GM12865 (cell line): ENCODE results near the gene ARHGDIA.

ENCODE experiments used
- DNase-seq: peaks from one replicate; pipeline ENCODE4 v3.0.0; 2010; ENCODE audit warnings: low read depth
- H3K4me3 ChIP-seq: 2 replicates; pipeline ENCODE4 v1.5.1; 2011; ENCODE audit warnings: mild to moderate bottlenecking, low read depth, low read length, control low read depth
- TF ChIP-seq, protein P1 (sequence below): IDR thresholded peaks from 2 replicates; pipeline ENCODE4 v1.5.1; 2011; ENCODE audit warnings: low read length, control low read depth, low read depth, inconsistent platforms; ENCODE audit not compliant: insufficient read depth; ENCODE audit errors: missing control alignments

Gene ARHGDIA

DNA sequence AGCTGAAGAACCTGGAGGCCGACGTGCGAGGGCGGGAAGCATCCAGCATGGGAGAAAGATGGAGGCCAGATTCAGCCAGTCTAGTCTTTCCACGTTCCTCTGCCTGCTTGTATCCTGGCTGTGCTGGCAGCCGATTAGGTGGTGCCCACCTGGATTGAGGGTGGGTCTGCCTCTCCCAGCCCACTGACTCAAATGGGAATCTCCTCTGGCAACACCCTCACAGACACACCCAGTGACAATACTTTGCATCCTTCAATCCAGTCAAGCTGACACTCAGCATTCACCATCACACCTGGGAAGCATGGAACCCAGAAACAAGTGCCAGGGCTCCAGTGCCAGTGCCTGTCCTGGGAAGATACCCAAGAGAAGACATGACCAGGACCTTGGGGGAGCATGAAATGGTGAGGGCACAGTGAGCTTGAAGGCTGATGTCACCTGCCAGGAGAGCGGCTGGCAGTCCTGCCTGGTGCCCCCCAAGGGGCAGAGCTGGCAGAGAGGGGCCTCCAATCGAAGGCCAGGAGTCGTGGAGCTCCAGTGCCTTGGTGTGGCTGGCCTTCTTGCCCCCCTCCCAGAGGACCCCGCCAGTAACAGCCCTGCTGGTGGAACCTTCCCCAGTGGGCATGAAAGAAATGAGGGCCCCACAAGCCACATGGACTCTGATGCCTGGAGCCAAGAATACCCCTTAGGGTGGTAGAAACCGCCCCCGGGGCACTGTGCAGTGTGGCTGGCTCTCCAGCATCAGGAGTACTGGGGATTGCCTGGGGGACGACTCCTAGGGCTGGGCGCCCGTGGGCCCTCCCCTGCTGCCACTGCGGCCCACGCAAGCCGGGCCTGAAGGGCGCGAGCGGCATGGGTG is 30.3 kb upstream of the ARHGDIA start:
- no peak for DNase-seq
- no peak overlapping the region for H3K4me3 ChIP-seq
- TF ChIP-seq, protein P1, sequence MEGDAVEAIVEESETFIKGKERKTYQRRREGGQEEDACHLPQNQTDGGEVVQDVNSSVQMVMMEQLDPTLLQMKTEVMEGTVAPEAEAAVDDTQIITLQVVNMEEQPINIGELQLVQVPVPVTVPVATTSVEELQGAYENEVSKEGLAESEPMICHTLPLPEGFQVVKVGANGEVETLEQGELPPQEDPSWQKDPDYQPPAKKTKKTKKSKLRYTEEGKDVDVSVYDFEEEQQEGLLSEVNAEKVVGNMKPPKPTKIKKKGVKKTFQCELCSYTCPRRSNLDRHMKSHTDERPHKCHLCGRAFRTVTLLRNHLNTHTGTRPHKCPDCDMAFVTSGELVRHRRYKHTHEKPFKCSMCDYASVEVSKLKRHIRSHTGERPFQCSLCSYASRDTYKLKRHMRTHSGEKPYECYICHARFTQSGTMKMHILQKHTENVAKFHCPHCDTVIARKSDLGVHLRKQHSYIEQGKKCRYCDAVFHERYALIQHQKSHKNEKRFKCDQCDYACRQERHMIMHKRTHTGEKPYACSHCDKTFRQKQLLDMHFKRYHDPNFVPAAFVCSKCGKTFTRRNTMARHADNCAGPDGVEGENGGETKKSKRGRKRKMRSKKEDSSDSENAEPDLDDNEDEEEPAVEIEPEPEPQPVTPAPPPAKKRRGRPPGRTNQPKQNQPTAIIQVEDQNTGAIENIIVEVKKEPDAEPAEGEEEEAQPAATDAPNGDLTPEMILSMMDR = no peak

DNA sequence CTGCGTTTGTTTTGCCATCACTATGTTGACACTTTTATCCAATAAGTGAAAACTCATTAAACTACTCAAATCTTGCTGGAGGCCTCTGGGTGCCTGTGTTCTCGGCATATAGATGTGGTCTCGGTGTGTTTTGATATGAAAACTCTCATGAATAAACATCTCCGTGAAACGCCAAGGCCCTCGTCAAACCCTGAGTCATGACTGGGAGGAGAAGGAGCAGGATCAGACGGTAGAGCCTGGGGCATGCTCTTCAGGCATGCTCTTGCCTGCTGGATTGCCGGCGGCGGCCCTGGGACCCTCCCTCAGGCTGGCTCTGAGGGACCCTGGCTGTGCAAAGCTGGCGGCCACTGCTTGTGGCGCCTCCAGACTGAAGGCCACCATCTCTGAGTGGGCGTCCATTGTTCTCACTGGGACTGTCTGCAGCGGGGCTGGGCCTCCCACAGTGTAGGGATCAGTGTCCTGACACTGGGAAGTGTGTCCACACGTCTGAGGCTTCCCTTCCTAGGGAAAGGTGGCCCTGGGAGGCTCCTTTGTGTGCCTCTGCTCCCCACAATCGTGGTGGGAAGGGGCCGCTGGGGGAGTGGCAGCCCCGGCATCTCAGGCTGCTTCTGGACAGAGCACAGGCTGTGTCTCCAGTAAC is 29.2 kb upstream of the ARHGDIA start:
- TF ChIP-seq, protein P1 = no peak
- DNase-seq = no peak
- no peak overlapping the region for H3K4me3 ChIP-seq

DNA sequence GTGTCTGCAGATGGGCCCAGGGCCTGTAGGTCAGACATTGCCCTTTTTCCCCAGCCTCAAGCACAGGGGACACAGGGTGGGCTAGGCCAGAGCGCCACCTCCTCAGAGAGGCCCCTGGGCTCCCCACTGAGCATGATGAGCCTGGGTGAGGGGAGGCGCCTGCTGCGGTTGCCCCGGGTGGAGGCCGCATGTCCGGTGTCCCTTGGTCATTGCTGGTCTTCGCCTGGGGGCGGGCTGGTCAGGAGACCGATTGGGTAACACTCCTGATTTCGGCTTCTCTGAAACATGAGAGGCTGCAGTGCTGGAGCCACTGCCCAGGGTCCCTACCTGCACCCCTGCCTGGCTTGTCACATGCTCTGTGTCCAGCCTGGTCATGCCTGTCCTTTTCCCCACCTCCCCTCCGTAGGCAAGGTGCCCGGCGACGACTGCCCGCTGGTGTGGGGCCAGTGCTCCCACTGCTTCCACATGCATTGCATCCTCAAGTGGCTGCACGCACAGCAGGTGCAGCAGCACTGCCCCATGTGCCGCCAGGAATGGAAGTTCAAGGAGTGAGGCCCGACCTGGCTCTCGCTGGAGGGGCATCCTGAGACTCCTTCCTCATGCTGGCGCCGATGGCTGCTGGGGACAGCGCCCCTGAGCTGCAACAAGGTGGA is 28.5 kb upstream of the ARHGDIA start:
- TF ChIP-seq, protein P1 = no peak
- no peak for DNase-seq
- H3K4me3 ChIP-seq = no peak overlapping the region

DNA sequence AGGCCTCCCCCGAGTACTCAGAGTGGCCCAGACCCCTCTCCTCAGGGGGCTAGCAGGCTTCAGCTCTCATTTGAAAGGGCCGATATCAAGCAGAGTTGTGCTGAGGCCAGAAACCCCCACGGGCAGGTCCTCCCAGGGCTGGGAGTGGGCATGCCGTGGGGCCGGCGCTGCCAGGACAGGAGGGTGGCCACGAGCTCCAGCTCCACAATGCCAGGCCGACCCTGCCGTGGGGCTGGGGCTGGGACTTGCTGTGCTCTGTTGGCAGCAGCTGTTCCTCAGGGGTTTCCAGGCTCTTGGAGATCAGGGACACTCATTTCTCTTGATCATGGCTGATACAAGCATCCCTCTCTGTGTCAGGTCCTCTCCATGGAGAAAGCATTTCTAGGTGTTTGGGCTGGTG is 27.7 kb upstream of the ARHGDIA start:
- H3K4me3 ChIP-seq = no peak overlapping the region
- TF ChIP-seq, protein P1 = no peak
- no peak for DNase-seq

DNA sequence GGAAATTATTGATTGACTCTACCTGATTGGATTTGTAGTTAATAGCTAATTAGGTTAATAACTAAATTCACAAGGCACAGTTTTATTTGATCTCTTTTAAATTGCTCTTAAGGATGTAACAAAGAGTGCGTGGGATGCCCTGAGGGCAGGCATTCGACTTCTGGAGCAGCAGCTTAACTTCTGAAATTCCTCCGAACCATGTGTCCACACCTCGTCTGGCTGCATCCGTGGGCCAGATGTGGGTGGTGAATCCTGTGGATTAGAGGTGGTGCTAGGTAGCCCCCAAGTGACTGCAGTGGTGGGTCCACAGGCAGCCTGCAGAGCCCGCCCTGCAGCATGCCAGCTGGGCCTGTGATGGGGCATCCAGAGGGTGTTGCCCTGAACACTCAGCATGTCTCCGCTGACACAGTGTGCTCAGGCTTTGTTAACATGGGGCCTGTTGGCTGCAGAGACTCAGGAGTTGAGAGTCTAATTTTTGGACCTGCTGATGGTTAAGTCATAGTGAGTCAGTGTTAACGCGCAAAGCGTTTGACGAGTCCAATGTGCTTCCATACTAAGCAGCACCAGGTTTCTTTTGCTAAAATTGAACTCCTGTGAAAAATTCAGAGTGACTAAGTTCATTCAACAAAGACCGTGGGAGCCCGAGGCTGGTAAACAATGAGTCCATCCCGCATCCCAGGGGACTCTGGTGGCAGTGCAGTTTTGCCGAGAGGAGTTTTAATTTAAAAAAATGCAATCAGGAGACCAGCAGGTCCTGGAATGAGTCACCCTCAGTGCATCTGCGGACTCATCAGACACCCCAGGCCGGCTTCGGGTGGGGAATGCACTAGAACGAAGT is 27.1 kb upstream of the ARHGDIA start:
- DNase-seq = no peak

DNA sequence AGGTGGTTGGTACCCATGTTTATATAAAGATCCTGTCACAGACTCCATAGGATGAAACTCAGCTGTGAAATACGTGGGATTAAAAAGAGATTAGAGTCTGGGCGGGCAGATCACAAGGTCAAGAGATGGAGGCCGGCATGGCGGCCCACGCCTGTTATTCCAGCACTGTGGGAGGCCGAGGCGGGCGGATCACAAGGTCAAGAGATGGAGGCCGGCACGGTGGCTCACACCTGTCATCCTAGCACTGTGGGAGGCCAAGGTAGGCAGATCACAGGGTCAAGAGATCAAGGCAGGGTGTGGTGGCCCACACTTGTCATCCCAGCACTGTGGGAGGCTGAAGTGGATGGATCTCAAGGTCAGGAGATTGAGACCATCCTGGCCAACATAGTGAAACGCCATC is 24.3 kb upstream of the ARHGDIA start:
- no peak for DNase-seq
- no peak overlapping the region for H3K4me3 ChIP-seq
- TF ChIP-seq, protein P1 = no peak

More for the DNA sequence above, 27.1 kb upstream of the ARHGDIA start:
- TF ChIP-seq, protein P1 = no peak
- H3K4me3 ChIP-seq = no peak overlapping the region
